Measurements from ENCODE around the gene MCM9. TPM values are rescaled to one million over a fixed set of nuclear protein-coding genes. Genes with fewer than 3 reads are reported as not detected.

The MCM9 gene
- total RNA-seq, 1 experiment from 2014 or later: 18.6 TPM

DNA sequence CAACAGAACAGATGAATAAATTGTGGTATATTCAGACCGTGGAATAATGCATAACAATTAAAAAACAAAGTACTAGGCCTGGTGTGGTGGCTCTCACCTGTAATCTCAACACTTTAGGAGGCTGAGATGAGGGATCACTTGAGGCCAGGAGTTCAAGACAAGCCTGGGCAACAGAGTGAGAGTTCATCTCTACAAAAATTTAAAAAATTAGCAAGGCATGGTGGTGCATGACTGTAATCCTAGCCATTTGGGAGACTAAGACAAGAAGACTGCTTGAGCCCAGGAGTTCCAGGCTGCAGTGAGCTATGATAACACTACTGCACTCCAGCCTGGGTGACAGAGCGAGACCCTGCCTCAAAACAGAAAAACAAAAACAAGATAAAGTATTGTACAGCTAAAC lies 57.2 kb downstream of the MCM9 start:
- Histone ChIP-seq H3K9ac (ENCODE audit: extremely low read depth, insufficient read length, low read length) (no peak overlapping the region), H2AFZ (ENCODE audit: low read length) (no peak overlapping the region), H4K91ac (ENCODE audit: insufficient read length, low read depth, low read length) (no peak overlapping the region), H3K4ac (ENCODE audit: low read depth, low read length) (no peak overlapping the region), H4K20me1 (ENCODE audit: control insufficient read depth, insufficient read depth, insufficient read length) (no peaks in the 10 kb centered on the region), H4K8ac (replicated peaks; ENCODE audit: insufficient read length, low read depth, low read length) (no peak overlapping the region), H3K23ac (ENCODE audit: insufficient read length, low read depth, low read length) (no peak overlapping the region), H3K4me2 (ENCODE audit: insufficient read depth, insufficient read length, low read length) (no peak overlapping the region), H2BK15ac (ENCODE audit: low read depth, low read length) (no peak overlapping the region), H4K5ac (ENCODE audit: insufficient read length, low read depth, low read length) (no peak overlapping the region), H2BK12ac (ENCODE audit: insufficient read length, low read depth, low read length) (no peak overlapping the region), H2BK5ac (ENCODE audit: insufficient read length, low read length) (no peak overlapping the region), H3K79me2 (ENCODE audit: insufficient read depth, low read length) (no peaks in the 10 kb centered on the region), H3K9me3 (ENCODE audit: control insufficient read depth, low read depth, low read length) (no peaks in the 10 kb centered on the region), H2AK5ac (ENCODE audit: insufficient read length, low read length) (no peak overlapping the region), H3K27ac (ENCODE audit: insufficient read length, low read depth, low read length) (no peak overlapping the region), H2BK120ac (ENCODE audit: low read depth, low read length, poor library complexity, severe bottlenecking) (no peak overlapping the region), H3K27me3 (ENCODE audit: insufficient read depth, low read length) (no peaks in the 10 kb centered on the region), H3K79me1 (ENCODE audit: insufficient read depth, low read depth, low read length, poor library complexity, severe bottlenecking) (no peaks in the 10 kb centered on the region), H3K56ac (ENCODE audit: insufficient read length, low read depth, low read length) (no peak overlapping the region), H3K23me2 (ENCODE audit: insufficient read length, low read depth, low read length, poor library complexity, severe bottlenecking) (no peaks in the 10 kb centered on the region), H2BK20ac (ENCODE audit: low read depth, low read length, poor library complexity, severe bottlenecking) (no peak overlapping the region), H3K18ac (ENCODE audit: insufficient read length, low read depth, low read length) (no peak overlapping the region), H3K14ac (ENCODE audit: insufficient read depth, low read length) (no peak overlapping the region), H3K4me1 (ENCODE audit: insufficient read depth, low read length) (peaks cover 9% of the 10 kb centered on the region), H3T11ph (ENCODE audit: low read length) (no peak overlapping the region)
- Mint-ChIP-seq H3K4me1 (peaks cover 16 to 17% of the 10 kb centered on the region in 2 experiments), H3K4me3 (no peak overlapping the region), H3K9me3 (no peaks in the 10 kb centered on the region), H3K27ac (peak overlapping the region in 1 of 3 experiments; percentile 70; a peak in 1 of 7 replicates), H3K36me3 (ENCODE audit: insufficient read depth in 1 of 3, low read depth in 3 of 3) (no peaks in the 10 kb centered on the region; a peak in 1 of 7 replicates), H3K27me3 (ENCODE audit: low read depth) (no peaks in the 10 kb centered on the region)
- WGBS (ENCODE audit: extremely low coverage, insufficient read length, low lambda C conversion rate): no CpG with 5 or more reads among the region's 2 CpGs
- no peak for DNase-seq
- TF ChIP-seq, protein P1, sequence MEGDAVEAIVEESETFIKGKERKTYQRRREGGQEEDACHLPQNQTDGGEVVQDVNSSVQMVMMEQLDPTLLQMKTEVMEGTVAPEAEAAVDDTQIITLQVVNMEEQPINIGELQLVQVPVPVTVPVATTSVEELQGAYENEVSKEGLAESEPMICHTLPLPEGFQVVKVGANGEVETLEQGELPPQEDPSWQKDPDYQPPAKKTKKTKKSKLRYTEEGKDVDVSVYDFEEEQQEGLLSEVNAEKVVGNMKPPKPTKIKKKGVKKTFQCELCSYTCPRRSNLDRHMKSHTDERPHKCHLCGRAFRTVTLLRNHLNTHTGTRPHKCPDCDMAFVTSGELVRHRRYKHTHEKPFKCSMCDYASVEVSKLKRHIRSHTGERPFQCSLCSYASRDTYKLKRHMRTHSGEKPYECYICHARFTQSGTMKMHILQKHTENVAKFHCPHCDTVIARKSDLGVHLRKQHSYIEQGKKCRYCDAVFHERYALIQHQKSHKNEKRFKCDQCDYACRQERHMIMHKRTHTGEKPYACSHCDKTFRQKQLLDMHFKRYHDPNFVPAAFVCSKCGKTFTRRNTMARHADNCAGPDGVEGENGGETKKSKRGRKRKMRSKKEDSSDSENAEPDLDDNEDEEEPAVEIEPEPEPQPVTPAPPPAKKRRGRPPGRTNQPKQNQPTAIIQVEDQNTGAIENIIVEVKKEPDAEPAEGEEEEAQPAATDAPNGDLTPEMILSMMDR (conservative IDR thresholded peaks at IDR 0.05): no peak

Data from H9 (cell line).